GM20000 (cell line): ENCODE measurements around the gene IRF4.

Experiments
- DNase-seq: peaks from one replicate; pipeline ENCODE4 v3.0.0; 2012; ENCODE audit warnings: low spot score
- CTCF ChIP-seq: IDR thresholded peaks from 2 replicates; pipeline ENCODE4 v1.5.1; 2012; ENCODE audit warnings: mild to moderate bottlenecking, control low read depth; ENCODE audit errors: extremely low read depth, missing control alignments

The IRF4 gene

GRCh38 chr6:359261-360035, 32.1 kb upstream of the IRF4 start:
- no peak for TF ChIP-seq CTCF
- no peak for DNase-seq

- DNase-seq: no peak
- no peak for TF ChIP-seq CTCF
Observed at GRCh38 chr6:360349-360748, 31.2 kb upstream of the IRF4 start.

DNA sequence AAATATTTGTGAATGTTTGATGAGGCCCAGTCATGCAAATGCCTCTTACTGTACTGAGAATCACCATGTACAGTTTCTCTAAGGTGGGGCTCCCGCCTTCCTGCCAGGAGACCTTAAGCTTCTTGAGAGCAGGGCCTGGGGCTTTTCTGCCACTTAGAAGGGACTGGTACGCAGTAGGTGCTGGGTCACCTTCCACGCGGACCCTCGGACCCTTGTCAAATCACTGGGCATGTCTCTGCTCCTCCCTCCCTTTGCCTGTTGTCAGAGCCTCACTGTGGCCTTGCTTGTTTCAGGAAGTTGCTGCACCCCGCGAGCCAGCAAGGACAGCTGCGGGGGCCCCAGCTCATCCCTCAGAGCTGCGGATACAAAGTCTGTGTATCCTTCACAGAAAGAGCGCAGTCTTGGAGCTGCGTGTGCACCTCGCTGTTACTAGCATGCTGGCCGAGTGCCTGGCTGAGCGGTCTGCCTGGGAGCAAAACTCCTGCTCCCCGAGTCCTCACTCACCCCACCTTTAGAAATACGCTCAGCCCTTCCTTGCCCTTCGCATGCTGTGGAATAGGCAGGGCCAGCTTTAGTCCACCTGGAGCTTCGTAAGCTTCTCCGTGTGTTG, 30.7 kb upstream of the IRF4 start:
- no peak for DNase-seq
- no peak for TF ChIP-seq CTCF

DNA sequence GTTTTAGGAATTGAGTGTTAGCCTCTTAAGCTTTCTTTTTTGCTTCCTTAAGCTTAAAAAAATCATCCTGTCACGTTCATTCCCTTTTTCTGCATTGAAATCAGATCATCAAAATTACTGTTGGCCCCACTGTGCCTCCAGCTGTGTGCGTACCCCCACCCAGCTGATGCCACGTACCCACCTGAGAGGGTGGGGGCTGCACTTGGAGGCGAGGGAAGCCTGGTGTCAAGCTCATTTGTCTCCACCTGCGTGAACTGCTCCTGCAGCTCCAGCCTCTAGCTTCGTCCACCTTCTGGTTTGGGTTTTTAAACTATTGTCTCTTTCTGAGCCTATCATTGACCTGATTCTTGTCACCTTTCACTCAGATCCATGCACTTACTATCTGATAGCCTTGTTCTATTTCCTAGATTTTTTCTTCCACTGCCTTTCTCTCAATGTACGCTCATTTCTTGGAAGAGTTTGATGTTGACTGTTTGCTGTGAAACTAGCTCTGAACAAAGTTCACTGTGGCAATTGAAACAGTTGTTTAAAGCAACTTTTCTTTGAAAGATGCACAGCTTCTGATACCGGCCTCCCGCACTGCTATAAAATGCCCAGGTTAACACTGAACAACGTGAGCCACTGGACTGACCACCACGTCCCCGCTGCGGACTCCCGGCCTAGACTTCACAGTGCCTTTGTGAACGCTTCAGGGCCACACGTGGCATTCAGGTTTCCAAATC, 30.0 kb upstream of the IRF4 start:
- no peak for TF ChIP-seq CTCF
- DNase-seq: no peak

- no peak for TF ChIP-seq CTCF
- no peak for DNase-seq
Observed at GRCh38 chr6:362231-362923, 29.2 kb upstream of the IRF4 start.

- TF ChIP-seq CTCF: no peak
- DNase-seq: no peak
Observed at GRCh38 chr6:362924-363249, 28.7 kb upstream of the IRF4 start.

DNA sequence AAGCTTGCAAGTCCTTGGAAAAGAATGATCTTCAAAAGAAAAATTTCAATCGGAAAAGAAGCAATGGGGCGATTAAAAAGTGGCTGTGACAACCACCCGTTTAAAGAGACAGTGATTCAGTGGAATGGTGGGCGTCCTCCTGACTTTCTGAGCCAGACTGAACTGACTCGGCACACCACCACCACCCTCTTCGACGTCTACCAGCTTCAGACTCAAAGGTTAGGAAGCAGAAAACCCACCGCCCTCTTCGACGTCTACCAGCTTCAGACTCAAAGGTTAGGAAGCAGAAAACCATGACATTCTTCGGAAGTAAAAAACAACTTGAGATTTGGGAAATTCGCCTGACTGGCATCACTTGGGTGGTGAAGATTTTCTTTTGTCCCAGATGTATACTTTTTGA, 28.3 kb upstream of the IRF4 start:
- TF ChIP-seq CTCF: no peak
- no peak for DNase-seq
